ENCODE results near the gene CDYL.
A peak's percentile ranks its signal among the peaks of the same experiment; 100 is the strongest.

The CDYL gene

DNA sequence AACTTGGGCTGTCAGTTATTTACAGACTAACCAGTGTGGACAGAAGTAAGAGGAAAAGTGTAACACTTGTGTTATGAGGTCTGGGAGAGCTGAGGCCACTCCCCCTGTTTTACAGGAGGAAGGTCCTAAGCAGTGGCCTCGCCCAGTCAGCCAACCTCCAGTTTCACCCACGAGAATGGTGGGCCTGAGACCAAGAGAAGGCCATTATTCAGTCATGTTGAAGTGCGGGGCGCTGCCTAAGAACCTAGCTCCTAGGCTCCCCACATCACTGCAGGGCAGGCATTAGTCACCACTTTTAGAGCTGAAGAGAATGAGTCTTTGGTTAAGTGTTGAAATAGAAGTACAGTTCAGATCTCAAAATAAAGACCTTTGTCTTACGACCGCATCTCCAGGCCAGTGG is 27.9 kb downstream of the CDYL start:
- in situ Hi-C loops (cut with HindIII; ENCODE audit: low sequenced_read_pairs) = no loop called here

GRCh38 chr6:4805553-4806336 is 29.5 kb downstream of the CDYL start:
- DNase-seq (ENCODE audit: low read depth) = no peak
- no peak overlapping the region for H3K4me3 ChIP-seq (ENCODE audit: low read depth, low read length)
- in situ Hi-C loops (cut with HindIII; ENCODE audit: low sequenced_read_pairs) = no loop called here
- TF ChIP-seq CTCF (IDR thresholded peaks at IDR 0.05; ENCODE audit: low read depth, low read length, missing control alignments) = peak; percentile 68

More for the DNA sequence above, 27.9 kb downstream of the CDYL start:
- H3K4me3 ChIP-seq (ENCODE audit: low read depth, low read length) = no peak overlapping the region
- TF ChIP-seq CTCF (IDR thresholded peaks at IDR 0.05; ENCODE audit: low read depth, low read length, missing control alignments) = no peak
- peak; percentile 13 for DNase-seq (ENCODE audit: low read depth)

GRCh38 chr6:4806337-4806725 is 30.1 kb downstream of the CDYL start:
- no peak overlapping the region for H3K4me3 ChIP-seq (ENCODE audit: low read depth, low read length)
- in situ Hi-C loops (cut with HindIII; ENCODE audit: low sequenced_read_pairs) = no loop called here
- no peak for DNase-seq (ENCODE audit: low read depth)
- no peak for TF ChIP-seq CTCF (IDR thresholded peaks at IDR 0.05; ENCODE audit: low read depth, low read length, missing control alignments)

- in situ Hi-C loops (cut with HindIII; ENCODE audit: low sequenced_read_pairs) = no loop called here
- TF ChIP-seq CTCF (IDR thresholded peaks at IDR 0.05; ENCODE audit: low read depth, low read length, missing control alignments) = no peak
- H3K4me3 ChIP-seq (ENCODE audit: low read depth, low read length) = no peak overlapping the region
- DNase-seq (ENCODE audit: low read depth) = no peak
Measured at GRCh38 chr6:4806791-4807190, 30.6 kb downstream of the CDYL start.

GRCh38 chr6:4808396-4808795 is 32.2 kb downstream of the CDYL start:
- H3K4me3 ChIP-seq (ENCODE audit: low read depth, low read length) = no peak overlapping the region
- no peak for TF ChIP-seq CTCF (IDR thresholded peaks at IDR 0.05; ENCODE audit: low read depth, low read length, missing control alignments)
- no peak for DNase-seq (ENCODE audit: low read depth)
- in situ Hi-C loops (cut with HindIII; ENCODE audit: low sequenced_read_pairs) = no loop called here

DNA sequence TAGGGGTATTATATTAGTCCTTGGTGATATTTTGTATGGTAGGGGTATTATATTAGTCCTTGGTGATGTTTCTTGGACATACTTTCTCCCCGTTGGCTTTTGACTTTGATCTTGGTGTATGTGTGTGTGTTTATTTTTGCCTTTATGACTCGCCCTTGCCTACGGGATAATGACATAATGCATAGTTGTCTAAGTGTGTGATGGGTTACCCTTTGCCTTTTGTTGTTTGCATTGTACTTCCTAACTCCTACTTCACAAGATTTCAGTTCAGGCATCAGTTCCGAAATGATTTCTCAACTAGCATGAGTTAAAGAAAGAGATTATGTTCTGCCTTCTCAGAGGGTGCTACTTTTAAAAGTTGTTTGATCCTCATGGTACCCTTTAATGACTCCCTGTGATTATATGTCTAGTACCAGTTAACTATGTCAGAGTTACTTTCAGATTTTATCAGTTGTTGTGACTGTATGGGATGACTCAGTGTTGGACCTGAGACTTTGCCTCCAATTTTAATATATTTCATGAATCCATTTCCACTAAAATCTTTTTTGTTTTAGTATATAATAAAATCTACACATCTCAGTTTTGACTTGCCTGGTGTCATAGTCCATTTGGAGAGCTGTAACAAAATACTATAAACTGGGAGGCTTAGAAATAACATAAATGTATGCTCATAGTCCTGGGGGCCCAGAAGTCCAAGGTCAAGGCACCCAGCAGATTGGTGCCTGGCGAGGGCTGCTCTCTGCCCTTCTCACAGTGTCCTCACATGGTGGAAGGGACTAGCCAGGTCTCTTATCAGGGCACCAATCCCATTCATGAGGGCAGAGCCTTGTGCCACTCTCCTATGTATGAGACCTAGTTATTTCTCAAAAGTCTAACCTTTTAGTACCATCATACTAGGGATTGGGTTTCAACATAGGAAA is 34.1 kb downstream of the CDYL start:
- no peak for DNase-seq (ENCODE audit: low read depth)
- no peak overlapping the region for H3K4me3 ChIP-seq (ENCODE audit: low read depth, low read length)
- no peak for TF ChIP-seq CTCF (IDR thresholded peaks at IDR 0.05; ENCODE audit: low read depth, low read length, missing control alignments)
- in situ Hi-C loops (cut with HindIII; ENCODE audit: low sequenced_read_pairs) = no loop called here

Data from astrocyte of the cerebellum (primary cell).